ENCODE data around the gene PLB1.

GRCh38 chr2:28451793-28452533 lies 43.9 kb upstream of the PLB1 start:
- no peak for TF ChIP-seq CTCF (IDR thresholded peaks at IDR 0.05)
- TF ChIP-seq POLR2A (IDR thresholded peaks at IDR 0.05) = no peak

All from esophagus squamous epithelium (tissue), 4 donors.